GM23338 (cell line): ENCODE results near the gene CUEDC1. TPM values are rescaled to one million over a fixed set of nuclear protein-coding genes. Genes with fewer than 3 reads are reported as not detected.

Experiments
- ATAC-seq: fragments of 200-7000 bp; cut with Tn5 transposase; 3 replicates; pipeline ENCODE4 v1.9.1; 2020
- DNase-seq: peaks from one replicate; pipeline ENCODE4 v3.0.0-alpha.2; 2015; ENCODE audit warnings: low spot score
- H2AFZ ChIP-seq: fragments of 200-600 bp; sonication (generic); 2 replicates; pipeline ENCODE4 v1.8.0; 2016; ENCODE audit warnings: antibody characterized with exemption, mild to moderate bottlenecking, moderate library complexity
- H3F3A ChIP-seq: fragments of 200-600 bp; sonication (generic); replicated peaks from 2 replicates; pipeline ENCODE4 v1.8.0; 2017; ENCODE audit warnings: antibody characterized with exemption, mixed run types, low read depth
- H3K27ac ChIP-seq: fragments of 200-600 bp; sonication (generic); 2 replicates; pipeline ENCODE4 v1.6.1; 2016; ENCODE audit warnings: low read depth
- H3K27me3 ChIP-seq: fragments of 200-600 bp; sonication (generic); 2 replicates; pipeline ENCODE4 v1.8.0; 2016; ENCODE audit warnings: mild to moderate bottlenecking, mixed run types, moderate library complexity; ENCODE audit not compliant: insufficient read depth
- H3K36me3 ChIP-seq: fragments of 200-600 bp; sonication (generic); 2 replicates; pipeline ENCODE4 v1.8.0; 2016; ENCODE audit warnings: mild to moderate bottlenecking; ENCODE audit not compliant: insufficient read depth
- H3K4me1 ChIP-seq: fragments of 200-600 bp; sonication (generic); 2 replicates; pipeline ENCODE4 v1.8.0; 2016; ENCODE audit warnings: mild to moderate bottlenecking, moderate library complexity; ENCODE audit not compliant: insufficient read depth
- H3K4me2 ChIP-seq: fragments of 200-600 bp; sonication (generic); 2 replicates; pipeline ENCODE4 v1.7.1; 2017; ENCODE audit warnings: mixed run types
- H3K4me3 ChIP-seq: fragments of 200-600 bp; sonication (generic); 2 replicates; pipeline ENCODE4 v1.6.1; 2016; ENCODE audit warnings: mixed run types
- H3K79me2 ChIP-seq: fragments of 200-600 bp; sonication (generic); replicated peaks from 2 replicates; pipeline ENCODE4 v1.8.0; 2017; ENCODE audit warnings: mild to moderate bottlenecking; ENCODE audit not compliant: insufficient read depth
- H3K9me2 ChIP-seq: fragments of 200-600 bp; sonication (generic); 2 replicates; pipeline ENCODE4 v1.8.0; 2017; ENCODE audit not compliant: insufficient read depth
- H4K20me1 ChIP-seq: fragments of 200-600 bp; sonication (generic); replicated peaks from 2 replicates; pipeline ENCODE4 v1.8.0; 2017; ENCODE audit warnings: mild to moderate bottlenecking; ENCODE audit not compliant: insufficient read depth
- H3K27ac Mint-ChIP-seq: 2 replicates; pipeline ENCODE4 v1.8.0; 2020; ENCODE audit warnings: inconsistent platforms, mild to moderate bottlenecking, moderate library complexity, mixed read lengths
- H3K27me3 Mint-ChIP-seq: 3 replicates; pipeline ENCODE4 v1.8.0; 2022; ENCODE audit warnings: low read depth, mild to moderate bottlenecking, moderate library complexity, mixed read lengths, inconsistent platforms; ENCODE audit not compliant: insufficient read depth, poor library complexity
- H3K36me3 Mint-ChIP-seq: 3 replicates; pipeline ENCODE4 v1.8.0; 2021; ENCODE audit warnings: low read depth, mild to moderate bottlenecking, inconsistent platforms, moderate library complexity, mixed read lengths
- H3K4me1 Mint-ChIP-seq: 3 replicates; pipeline ENCODE4 v1.8.0; 2020; ENCODE audit warnings: mild to moderate bottlenecking, inconsistent platforms, mixed read lengths
- H3K4me3 Mint-ChIP-seq: 3 replicates; pipeline ENCODE4 v1.8.0; 2021; ENCODE audit warnings: moderate library complexity, mild to moderate bottlenecking, inconsistent platforms, mixed read lengths
- H3K9me3 Mint-ChIP-seq: 3 replicates; pipeline ENCODE4 v1.8.0; 2020; ENCODE audit warnings: moderate library complexity, mild to moderate bottlenecking, inconsistent platforms, mixed read lengths
- CREB1 ChIP-seq: fragments of 250-450 bp; sonication (Bioruptor Pico); IDR thresholded peaks from 2 replicates; pipeline ENCODE4 v1.5.0; 2020; ENCODE audit warnings: low read depth, mild to moderate bottlenecking, moderate library complexity
- EZH2 ChIP-seq: fragments of 200-600 bp; sonication (generic); IDR thresholded peaks from one replicate; pipeline ENCODE4 v1.8.0; 2017; ENCODE audit warnings: antibody characterized with exemption, mild to moderate bottlenecking, low read depth; ENCODE audit not compliant: unreplicated experiment
- polyA plus RNA-seq: library from polyadenylated mRNA; unstranded; fragments of >200 nt; fragmentation: Nextera tagmentation; extraction: Ambion mirVana; gene quantifications from 2 replicates; pipeline ENCODE4 v1.2.1, GENCODE V29; 2016
- total RNA-seq: library from RNA; depleted of rRNA; stranded (reverse); fragments of >200 nt; shearing (Covaris generic); gene quantifications from 2 replicates; pipeline ENCODE4 v1.2.3, GENCODE V29; 2014
- TF ChIP-seq, protein P1 (sequence below): fragments of 250-450 bp; sonication (Bioruptor Pico); IDR thresholded peaks from 2 replicates; pipeline ENCODE4 v1.5.0; 2020; ENCODE audit warnings: mild to moderate bottlenecking, moderate library complexity
- TF ChIP-seq, protein P2 (sequence below): IDR thresholded peaks from one replicate; pipeline ENCODE4 v1.6.1; 2018; ENCODE audit warnings: antibody characterized with exemption; ENCODE audit not compliant: unreplicated experiment

Gene CUEDC1
- total and polyA plus RNA-seq, 2 experiments from 2014 or later = 3.0 to 7.7 TPM

DNA sequence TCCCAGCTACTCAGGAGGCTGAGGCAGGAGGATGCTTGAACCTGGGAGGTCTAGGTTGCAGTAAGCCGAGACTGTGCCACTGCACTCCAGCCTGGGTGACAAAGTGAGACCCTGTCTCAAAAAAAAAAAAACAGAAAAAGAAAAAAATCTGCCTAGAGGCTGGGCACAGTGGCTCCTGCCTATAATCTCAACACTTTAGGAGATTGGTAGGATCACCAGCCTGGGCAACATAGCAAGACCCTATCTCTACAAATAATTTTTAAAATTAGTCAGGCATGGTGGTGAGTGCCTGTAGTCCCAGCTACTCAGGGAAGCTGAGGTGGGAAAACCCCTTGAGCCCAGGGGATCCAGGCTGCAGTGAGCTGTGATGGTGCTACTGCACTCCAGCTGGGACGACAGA, 17.7 kb downstream of the CUEDC1 start:
- no peaks in the 10 kb centered on the region for H4K20me1 ChIP-seq
- H3F3A ChIP-seq = 0 out of 2 replicates have a peak, but pooled peaks cover 5% of the 10 kb centered on the region
- TF ChIP-seq CREB1 (CRISPR knock-in tag) (no peak), EZH2 (no peak)
- TF ChIP-seq, protein P1, sequence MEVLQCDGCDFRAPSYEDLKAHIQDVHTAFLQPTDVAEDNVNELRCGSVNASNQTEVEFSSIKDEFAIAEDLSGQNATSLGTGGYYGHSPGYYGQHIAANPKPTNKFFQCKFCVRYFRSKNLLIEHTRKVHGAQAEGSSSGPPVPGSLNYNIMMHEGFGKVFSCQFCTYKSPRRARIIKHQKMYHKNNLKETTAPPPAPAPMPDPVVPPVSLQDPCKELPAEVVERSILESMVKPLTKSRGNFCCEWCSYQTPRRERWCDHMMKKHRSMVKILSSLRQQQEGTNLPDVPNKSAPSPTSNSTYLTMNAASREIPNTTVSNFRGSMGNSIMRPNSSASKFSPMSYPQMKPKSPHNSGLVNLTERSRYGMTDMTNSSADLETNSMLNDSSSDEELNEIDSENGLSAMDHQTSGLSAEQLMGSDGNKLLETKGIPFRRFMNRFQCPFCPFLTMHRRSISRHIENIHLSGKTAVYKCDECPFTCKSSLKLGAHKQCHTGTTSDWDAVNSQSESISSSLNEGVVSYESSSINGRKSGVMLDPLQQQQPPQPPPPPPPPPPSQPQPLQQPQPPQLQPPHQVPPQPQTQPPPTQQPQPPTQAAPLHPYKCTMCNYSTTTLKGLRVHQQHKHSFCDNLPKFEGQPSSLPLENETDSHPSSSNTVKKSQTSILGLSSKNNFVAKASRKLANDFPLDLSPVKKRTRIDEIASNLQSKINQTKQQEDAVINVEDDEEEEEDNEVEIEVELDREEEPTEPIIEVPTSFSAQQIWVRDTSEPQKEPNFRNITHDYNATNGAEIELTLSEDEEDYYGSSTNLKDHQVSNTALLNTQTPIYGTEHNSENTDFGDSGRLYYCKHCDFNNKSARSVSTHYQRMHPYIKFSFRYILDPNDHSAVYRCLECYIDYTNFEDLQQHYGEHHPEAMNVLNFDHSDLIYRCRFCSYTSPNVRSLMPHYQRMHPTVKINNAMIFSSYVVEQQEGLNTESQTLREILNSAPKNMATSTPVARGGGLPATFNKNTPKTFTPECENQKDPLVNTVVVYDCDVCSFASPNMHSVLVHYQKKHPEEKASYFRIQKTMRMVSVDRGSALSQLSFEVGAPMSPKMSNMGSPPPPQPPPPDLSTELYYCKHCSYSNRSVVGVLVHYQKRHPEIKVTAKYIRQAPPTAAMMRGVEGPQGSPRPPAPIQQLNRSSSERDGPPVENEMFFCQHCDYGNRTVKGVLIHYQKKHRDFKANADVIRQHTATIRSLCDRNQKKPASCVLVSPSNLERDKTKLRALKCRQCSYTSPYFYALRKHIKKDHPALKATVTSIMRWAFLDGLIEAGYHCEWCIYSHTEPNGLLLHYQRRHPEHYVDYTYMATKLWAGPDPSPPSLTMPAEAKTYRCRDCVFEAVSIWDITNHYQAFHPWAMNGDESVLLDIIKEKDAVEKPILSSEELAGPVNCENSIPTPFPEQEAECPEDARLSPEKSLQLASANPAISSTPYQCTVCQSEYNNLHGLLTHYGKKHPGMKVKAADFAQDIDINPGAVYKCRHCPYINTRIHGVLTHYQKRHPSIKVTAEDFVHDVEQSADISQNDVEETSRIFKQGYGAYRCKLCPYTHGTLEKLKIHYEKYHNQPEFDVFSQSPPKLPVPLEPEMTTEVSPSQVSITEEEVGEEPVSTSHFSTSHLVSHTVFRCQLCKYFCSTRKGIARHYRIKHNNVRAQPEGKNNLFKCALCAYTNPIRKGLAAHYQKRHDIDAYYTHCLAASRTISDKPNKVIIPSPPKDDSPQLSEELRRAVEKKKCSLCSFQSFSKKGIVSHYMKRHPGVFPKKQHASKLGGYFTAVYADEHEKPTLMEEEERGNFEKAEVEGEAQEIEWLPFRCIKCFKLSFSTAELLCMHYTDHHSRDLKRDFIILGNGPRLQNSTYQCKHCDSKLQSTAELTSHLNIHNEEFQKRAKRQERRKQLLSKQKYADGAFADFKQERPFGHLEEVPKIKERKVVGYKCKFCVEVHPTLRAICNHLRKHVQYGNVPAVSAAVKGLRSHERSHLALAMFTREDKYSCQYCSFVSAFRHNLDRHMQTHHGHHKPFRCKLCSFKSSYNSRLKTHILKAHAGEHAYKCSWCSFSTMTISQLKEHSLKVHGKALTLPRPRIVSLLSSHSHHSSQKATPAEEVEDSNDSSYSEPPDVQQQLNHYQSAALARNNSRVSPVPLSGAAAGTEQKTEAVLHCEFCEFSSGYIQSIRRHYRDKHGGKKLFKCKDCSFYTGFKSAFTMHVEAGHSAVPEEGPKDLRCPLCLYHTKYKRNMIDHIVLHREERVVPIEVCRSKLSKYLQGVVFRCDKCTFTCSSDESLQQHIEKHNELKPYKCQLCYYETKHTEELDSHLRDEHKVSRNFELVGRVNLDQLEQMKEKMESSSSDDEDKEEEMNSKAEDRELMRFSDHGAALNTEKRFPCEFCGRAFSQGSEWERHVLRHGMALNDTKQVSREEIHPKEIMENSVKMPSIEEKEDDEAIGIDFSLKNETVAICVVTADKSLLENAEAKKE (CRISPR knock-in tag) = no peak
- TF ChIP-seq, protein P2, sequence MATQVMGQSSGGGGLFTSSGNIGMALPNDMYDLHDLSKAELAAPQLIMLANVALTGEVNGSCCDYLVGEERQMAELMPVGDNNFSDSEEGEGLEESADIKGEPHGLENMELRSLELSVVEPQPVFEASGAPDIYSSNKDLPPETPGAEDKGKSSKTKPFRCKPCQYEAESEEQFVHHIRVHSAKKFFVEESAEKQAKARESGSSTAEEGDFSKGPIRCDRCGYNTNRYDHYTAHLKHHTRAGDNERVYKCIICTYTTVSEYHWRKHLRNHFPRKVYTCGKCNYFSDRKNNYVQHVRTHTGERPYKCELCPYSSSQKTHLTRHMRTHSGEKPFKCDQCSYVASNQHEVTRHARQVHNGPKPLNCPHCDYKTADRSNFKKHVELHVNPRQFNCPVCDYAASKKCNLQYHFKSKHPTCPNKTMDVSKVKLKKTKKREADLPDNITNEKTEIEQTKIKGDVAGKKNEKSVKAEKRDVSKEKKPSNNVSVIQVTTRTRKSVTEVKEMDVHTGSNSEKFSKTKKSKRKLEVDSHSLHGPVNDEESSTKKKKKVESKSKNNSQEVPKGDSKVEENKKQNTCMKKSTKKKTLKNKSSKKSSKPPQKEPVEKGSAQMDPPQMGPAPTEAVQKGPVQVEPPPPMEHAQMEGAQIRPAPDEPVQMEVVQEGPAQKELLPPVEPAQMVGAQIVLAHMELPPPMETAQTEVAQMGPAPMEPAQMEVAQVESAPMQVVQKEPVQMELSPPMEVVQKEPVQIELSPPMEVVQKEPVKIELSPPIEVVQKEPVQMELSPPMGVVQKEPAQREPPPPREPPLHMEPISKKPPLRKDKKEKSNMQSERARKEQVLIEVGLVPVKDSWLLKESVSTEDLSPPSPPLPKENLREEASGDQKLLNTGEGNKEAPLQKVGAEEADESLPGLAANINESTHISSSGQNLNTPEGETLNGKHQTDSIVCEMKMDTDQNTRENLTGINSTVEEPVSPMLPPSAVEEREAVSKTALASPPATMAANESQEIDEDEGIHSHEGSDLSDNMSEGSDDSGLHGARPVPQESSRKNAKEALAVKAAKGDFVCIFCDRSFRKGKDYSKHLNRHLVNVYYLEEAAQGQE = no peak
- H3K4me3 Mint-ChIP-seq = no peak overlapping the region
- DNase-seq (no peak), ATAC-seq (no peak)
- H3K27ac ChIP-seq = no peak overlapping the region
- no peaks in the 10 kb centered on the region for H3K79me2 ChIP-seq
- no peak overlapping the region for H3K27ac Mint-ChIP-seq
- no peak overlapping the region for H2AFZ ChIP-seq
- H3K4me2 ChIP-seq = no peak overlapping the region
- peaks cover 13% of the 10 kb centered on the region for H3K4me1 ChIP-seq
- peaks cover 29% of the 10 kb centered on the region for H3K4me1 Mint-ChIP-seq
- H3K36me3 ChIP-seq = no peaks in the 10 kb centered on the region
- H3K9me3 Mint-ChIP-seq = no peaks in the 10 kb centered on the region
- peaks cover 13% of the 10 kb centered on the region for H3K27me3 Mint-ChIP-seq
- H3K4me3 ChIP-seq = no peak overlapping the region
- no peaks in the 10 kb centered on the region for H3K36me3 Mint-ChIP-seq
- H3K9me2 ChIP-seq = no peaks in the 10 kb centered on the region
- no peaks in the 10 kb centered on the region for H3K27me3 ChIP-seq
